ENCODE measurements around the gene TPP1. TPM values are rescaled to one million over a fixed set of nuclear protein-coding genes. Genes with fewer than 3 reads are reported as not detected.

TPP1 gene
- total RNA-seq, 8 experiments from 2014 or later: 5.2 to 174 (median 23.3) TPM

GRCh38 chr11:6640985-6641701 is 21.9 kb upstream of the TPP1 start:
- no peak overlapping the region for H3K27ac ChIP-seq
- in situ Hi-C loops (cut with MboI; ENCODE audit: low pct_unique_long_range_greater_than_20kb in 2 of 9, low sequenced_read_pairs in 9 of 9, unreplicated experiment in 9 of 9): no loop called here
- no peak overlapping the region for H3K4me3 ChIP-seq
- peaks cover 13 to 19% of the 10 kb centered on the region in 2 donors for H3K4me1 ChIP-seq (replicated peaks in 1 of 2)
- ATAC-seq (replicated peaks in 6 of 8): no peak
- WGBS, 10 experiments: 95 to 100% (median 100%) methylated on average over 1 to 10 of the region's 26 CpGs; no CpG with 5 or more reads in 4 of the 10 experiments

DNA sequence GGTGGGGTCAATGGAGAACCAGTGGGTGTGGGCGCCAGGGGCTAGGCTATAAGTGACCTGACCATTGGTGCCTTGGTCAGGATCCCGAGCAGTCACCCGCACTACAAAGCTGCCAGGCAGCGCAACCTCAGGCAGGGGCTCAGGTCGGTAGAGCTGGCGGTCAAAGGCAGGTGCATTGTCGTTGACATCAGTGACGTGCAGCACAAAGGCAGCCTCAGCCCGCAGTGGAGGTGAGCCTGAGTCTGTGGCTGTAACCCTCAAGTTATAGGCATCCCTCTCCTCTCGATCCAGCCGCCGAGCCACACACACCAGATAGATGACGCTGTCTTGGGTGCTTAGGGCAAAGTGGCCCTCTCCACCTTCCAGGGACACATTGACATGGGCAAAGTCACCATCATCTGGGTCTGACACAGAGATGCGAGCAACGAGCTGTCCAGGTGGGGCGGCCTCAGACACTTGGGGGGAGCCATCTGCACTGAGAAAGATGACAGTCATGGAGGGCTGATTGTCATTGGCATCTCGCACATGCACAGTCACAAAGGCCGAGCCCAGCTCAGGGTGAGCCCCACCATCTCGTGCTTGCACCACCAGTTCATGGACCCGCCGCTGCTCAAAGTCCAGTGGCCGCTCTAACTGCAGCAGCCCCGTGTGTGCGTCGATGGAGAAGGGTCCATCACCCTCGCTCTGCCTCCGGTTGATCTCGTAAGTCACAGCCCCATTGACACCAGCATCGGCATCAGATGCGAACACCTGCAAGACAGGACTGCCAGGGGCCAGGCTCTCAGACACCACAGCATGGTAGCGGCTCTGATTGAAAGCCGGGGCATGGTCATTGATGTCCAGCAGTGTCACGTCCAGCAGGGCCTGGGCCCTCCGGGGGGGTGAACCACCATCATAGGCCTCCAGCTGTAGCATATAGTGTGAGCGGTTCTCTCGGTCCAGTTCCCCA is 21.1 kb upstream of the TPP1 start:
- 80 to 97% (median 91%) methylated on average over 1 to 7 of the region's 36 CpGs; no CpG with 5 or more reads in 3 of the 10 experiments for WGBS, 10 experiments
- Histone ChIP-seq H3K27ac (no peak overlapping the region), H3K4me1 (replicated peaks in 1 of 2) (peaks cover 16 to 28% of the 10 kb centered on the region in 2 donors), H3K4me3 (no peak overlapping the region)
- in situ Hi-C loops (cut with MboI; ENCODE audit: low pct_unique_long_range_greater_than_20kb in 2 of 9, low sequenced_read_pairs in 9 of 9, unreplicated experiment in 9 of 9): no loop called here
- ATAC-seq (replicated peaks in 6 of 8): no peak

GRCh38 chr11:6638429-6638828 is 19.2 kb upstream of the TPP1 start:
- peak in 3 of 8 experiments; percentile 11 to 55 (median 19) for ATAC-seq (replicated peaks in 6 of 8)
- Histone ChIP-seq H3K27ac (no peak overlapping the region), H3K4me1 (replicated peaks in 1 of 2) (peaks cover 22 to 35% of the 10 kb centered on the region in 2 donors), H3K4me3 (no peak overlapping the region)
- in situ Hi-C loops (cut with MboI; ENCODE audit: low pct_unique_long_range_greater_than_20kb in 2 of 9, low sequenced_read_pairs in 9 of 9, unreplicated experiment in 9 of 9): no loop called here
- 54 to 89% (median 83%) methylated on average over 1 to 3 of the region's 4 CpGs; no CpG with 5 or more reads in 2 of the 10 experiments for WGBS, 10 experiments

DNA sequence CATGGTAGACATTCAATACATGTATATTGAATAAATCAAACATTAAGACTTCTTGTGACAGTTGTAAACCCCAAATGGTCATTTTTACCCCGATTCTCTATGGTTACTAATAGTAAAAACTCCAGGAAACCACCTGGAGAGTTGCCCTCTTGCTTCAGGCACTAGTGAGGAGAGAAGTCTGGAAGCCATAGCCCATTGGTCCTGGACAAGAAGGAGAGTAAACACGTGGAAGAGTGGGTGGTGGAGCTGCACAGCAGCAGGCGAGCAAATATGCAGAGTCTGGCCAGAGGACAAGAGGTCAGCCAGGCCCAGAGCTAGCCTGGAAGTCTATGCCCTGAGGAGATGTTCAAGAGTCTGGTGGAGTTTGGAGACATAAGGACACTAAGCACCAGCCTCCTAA is 18.6 kb upstream of the TPP1 start:
- Histone ChIP-seq H3K27ac (no peak overlapping the region), H3K4me1 (replicated peaks in 1 of 2) (peaks cover 22 to 35% of the 10 kb centered on the region in 2 donors), H3K4me3 (no peak overlapping the region)
- in situ Hi-C loops (cut with MboI; ENCODE audit: low pct_unique_long_range_greater_than_20kb in 2 of 9, low sequenced_read_pairs in 9 of 9, unreplicated experiment in 9 of 9): no loop called here
- peak in 3 of 8 experiments; percentile 79 to 99 (median 98) for ATAC-seq (replicated peaks in 6 of 8)
- WGBS, 10 experiments: 0 to 100% (median 81%) methylated on average over 1 to 3 of the region's 3 CpGs; no CpG with 5 or more reads in 4 of the 10 experiments

- no peak for ATAC-seq (replicated peaks in 6 of 8)
- Histone ChIP-seq H3K4me3 (no peak overlapping the region), H3K4me1 (replicated peaks in 1 of 2) (peaks cover 22 to 35% of the 10 kb centered on the region in 2 donors), H3K27ac (peak overlapping the region in 1 of 2 donors; percentile 11)
- WGBS, 10 experiments: 40 to 100% (median 86%) methylated on average over 1 to 3 of the region's 3 CpGs; no CpG with 5 or more reads in 1 of the 10 experiments
- in situ Hi-C loops (cut with MboI; ENCODE audit: low pct_unique_long_range_greater_than_20kb in 2 of 9, low sequenced_read_pairs in 9 of 9, unreplicated experiment in 9 of 9): no loop called here
Observed at GRCh38 chr11:6636480-6636879, 17.3 kb upstream of the TPP1 start.

DNA sequence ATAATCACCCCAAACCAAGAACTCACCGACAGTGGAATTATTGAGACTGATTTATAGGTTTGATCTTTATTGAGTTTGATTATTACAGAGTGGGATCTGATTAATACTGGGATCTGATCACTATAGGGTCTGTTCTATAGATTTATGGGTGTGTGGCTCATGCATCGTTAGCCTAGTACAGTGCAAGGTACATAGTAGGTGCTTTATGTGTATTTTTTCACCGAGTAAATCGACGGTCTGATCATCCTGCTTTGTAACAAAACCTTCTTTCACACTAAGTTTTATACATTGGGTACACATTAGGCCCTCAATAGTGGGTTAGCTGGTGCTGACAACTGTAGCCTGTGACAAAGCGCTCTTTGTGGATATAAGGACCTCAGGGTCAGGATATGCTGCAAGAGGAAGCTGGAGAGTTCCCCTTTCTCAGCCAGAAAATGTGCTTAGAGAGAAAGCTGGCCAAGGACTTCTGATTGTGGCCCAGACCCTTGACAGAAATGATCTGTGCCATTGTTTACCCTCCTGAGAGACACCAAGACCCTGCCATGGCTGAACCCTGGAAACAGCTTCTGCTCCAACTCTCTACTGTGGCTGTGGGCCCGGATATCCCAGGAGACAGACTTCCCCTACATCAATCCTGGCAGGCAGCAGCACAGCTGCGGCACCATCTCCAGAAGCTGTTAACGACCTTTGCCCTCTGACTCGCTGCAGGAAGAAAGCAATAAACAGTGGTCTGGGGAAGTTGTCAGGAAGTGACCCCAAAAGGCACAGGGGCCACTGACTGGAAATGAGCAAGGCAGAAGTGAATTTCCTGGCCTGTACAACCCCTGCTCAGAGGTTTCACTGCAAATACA is 16.1 kb upstream of the TPP1 start:
- in situ Hi-C loops (cut with MboI; ENCODE audit: low pct_unique_long_range_greater_than_20kb in 2 of 9, low sequenced_read_pairs in 9 of 9, unreplicated experiment in 9 of 9): no loop called here
- peaks cover 22 to 35% of the 10 kb centered on the region in 2 donors for H3K4me1 ChIP-seq (replicated peaks in 1 of 2)
- peak in 5 of 8 experiments; percentile 80 to 91 (median 89) for ATAC-seq (replicated peaks in 6 of 8)
- WGBS, 10 experiments: 0 to 89% (median 60%) methylated on average over 1 to 9 of the region's 10 CpGs; no CpG with 5 or more reads in 2 of the 10 experiments
- H3K4me3 ChIP-seq: no peak overlapping the region
- H3K27ac ChIP-seq: peak overlapping the region; percentile 33 to 51

GRCh38 chr11:6634534-6634933 is 15.3 kb upstream of the TPP1 start:
- Histone ChIP-seq H3K4me3 (no peak overlapping the region), H3K27ac (no peak overlapping the region), H3K4me1 (replicated peaks in 1 of 2) (peaks cover 22 to 35% of the 10 kb centered on the region in 2 donors)
- no peak for ATAC-seq (replicated peaks in 6 of 8)
- 0 to 100% (median 83%) methylated on average over 1 of the region's 1 CpG; no CpG with 5 or more reads in 1 of the 10 experiments for WGBS, 10 experiments
- in situ Hi-C loops (cut with MboI; ENCODE audit: low pct_unique_long_range_greater_than_20kb in 2 of 9, low sequenced_read_pairs in 9 of 9, unreplicated experiment in 9 of 9): no loop called here

- Histone ChIP-seq H3K4me3 (no peak overlapping the region), H3K27ac (no peak overlapping the region), H3K4me1 (replicated peaks in 1 of 2) (peaks cover 22 to 30% of the 10 kb centered on the region in 2 donors)
- 80 to 100% (median 95%) methylated on average over 1 to 7 of the region's 16 CpGs; no CpG with 5 or more reads in 2 of the 10 experiments for WGBS, 10 experiments
- in situ Hi-C loops (cut with MboI; ENCODE audit: low pct_unique_long_range_greater_than_20kb in 2 of 9, low sequenced_read_pairs in 9 of 9, unreplicated experiment in 9 of 9): no loop called here
- no peak for ATAC-seq (replicated peaks in 6 of 8)
Observed at GRCh38 chr11:6633422-6634408, 14.5 kb upstream of the TPP1 start.

DNA sequence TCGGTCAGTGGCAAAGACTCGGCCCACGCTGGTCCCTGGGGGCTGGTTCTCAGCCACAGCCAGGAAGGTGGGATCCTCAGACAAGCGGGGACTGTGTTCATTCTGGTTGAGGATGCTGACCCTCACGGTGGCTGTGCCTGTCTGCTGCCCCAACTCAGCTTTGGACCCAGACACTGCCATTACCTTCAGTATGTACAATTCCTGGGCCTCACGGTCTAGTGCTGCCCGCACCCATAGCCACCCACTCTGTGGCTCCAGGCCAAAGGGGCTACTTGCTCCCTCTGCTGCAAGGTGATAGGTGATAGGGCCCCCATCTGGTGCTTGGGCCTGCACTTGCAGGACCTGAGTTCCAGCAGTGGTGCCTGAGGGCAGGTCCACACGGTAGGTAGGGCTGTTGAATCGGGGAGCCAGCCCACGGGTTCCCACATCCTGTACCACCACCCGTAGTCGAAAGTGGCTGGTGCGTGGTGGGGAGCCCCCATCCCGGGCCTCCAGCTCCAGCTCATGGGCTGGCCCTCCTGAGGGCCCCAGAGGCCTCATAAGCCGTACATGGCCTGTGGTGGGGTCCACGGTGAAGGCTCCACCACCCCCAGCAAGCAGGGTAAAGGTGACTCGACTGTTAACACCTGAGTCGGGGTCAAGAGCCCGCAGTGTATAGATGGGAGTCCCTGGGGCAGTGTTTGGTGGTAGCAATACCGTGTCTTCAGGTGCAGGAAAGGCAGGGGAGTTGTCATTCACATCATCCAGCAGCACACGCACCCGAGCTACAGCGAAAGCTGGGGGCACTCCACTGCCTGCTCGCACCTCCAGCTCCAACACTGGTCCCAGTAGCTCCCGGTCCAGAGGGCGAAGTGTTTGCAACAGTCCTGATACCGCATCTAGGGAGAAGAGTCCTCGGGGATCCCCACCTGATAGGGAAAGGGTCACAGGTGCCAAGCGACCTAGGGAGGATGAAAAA is 13.2 kb upstream of the TPP1 start:
- Histone ChIP-seq H3K4me3 (no peak overlapping the region), H3K27ac (no peak overlapping the region), H3K4me1 (replicated peaks in 1 of 2) (peaks cover 18 to 26% of the 10 kb centered on the region in 2 donors)
- WGBS, 10 experiments: 60 to 93% (median 87%) methylated on average over 1 to 11 of the region's 29 CpGs; no CpG with 5 or more reads in 2 of the 10 experiments
- in situ Hi-C loops (cut with MboI; ENCODE audit: low pct_unique_long_range_greater_than_20kb in 2 of 9, low sequenced_read_pairs in 9 of 9, unreplicated experiment in 9 of 9): no loop called here
- no peak for ATAC-seq (replicated peaks in 6 of 8)

- Histone ChIP-seq H3K27ac (no peak overlapping the region), H3K4me1 (replicated peaks in 1 of 2) (peaks cover 16 to 19% of the 10 kb centered on the region in 2 donors), H3K4me3 (no peak overlapping the region)
- in situ Hi-C loops (cut with MboI; ENCODE audit: low pct_unique_long_range_greater_than_20kb in 2 of 9, low sequenced_read_pairs in 9 of 9, unreplicated experiment in 9 of 9): no loop called here
- 89 to 100% (median 100%) methylated on average over 1 to 4 of the region's 11 CpGs; no CpG with 5 or more reads in 5 of the 10 experiments for WGBS, 10 experiments
- no peak for ATAC-seq (replicated peaks in 6 of 8)
Observed at GRCh38 chr11:6631361-6631890, 12.2 kb upstream of the TPP1 start.

All from motor neuron (in vitro differentiated cells).